Measurements from ENCODE around the gene CD300LF.

Gene CD300LF

GRCh38 chr17:74703311-74703710 lies 9.4 kb downstream of the CD300LF start:
- Histone ChIP-seq H3K4me1 (ENCODE audit: insufficient read depth, poor library complexity, severe bottlenecking) (no peaks in the 10 kb centered on the region), H3K36me3 (ENCODE audit: low read depth) (no peaks in the 10 kb centered on the region), H3K9me3 (ENCODE audit: severe bottlenecking) (no peaks in the 10 kb centered on the region), H3K4me3 (ENCODE audit: severe bottlenecking) (no peak overlapping the region), H3K27ac (ENCODE audit: poor library complexity, severe bottlenecking) (no peak overlapping the region), H3K27me3 (ENCODE audit: insufficient read depth, poor library complexity, severe bottlenecking) (peaks cover 13% of the 10 kb centered on the region)
- ATAC-seq (ENCODE audit: low read depth) (no peak), DNase-seq (ENCODE audit: low spot score) (no peak)
- no peak for TF ChIP-seq CTCF (IDR thresholded peaks at IDR 0.05; ENCODE audit: poor library complexity, severe bottlenecking)

- Histone ChIP-seq H3K9me3 (ENCODE audit: severe bottlenecking) (no peaks in the 10 kb centered on the region), H3K4me3 (ENCODE audit: severe bottlenecking) (no peak overlapping the region), H3K27ac (ENCODE audit: poor library complexity, severe bottlenecking) (no peak overlapping the region), H3K27me3 (ENCODE audit: insufficient read depth, poor library complexity, severe bottlenecking) (peaks cover 16% of the 10 kb centered on the region), H3K4me1 (ENCODE audit: insufficient read depth, poor library complexity, severe bottlenecking) (no peaks in the 10 kb centered on the region), H3K36me3 (ENCODE audit: low read depth) (no peaks in the 10 kb centered on the region)
- TF ChIP-seq CTCF (IDR thresholded peaks at IDR 0.05; ENCODE audit: poor library complexity, severe bottlenecking) = no peak
- DNase-seq (ENCODE audit: low spot score) = no peak
- no peak for ATAC-seq (ENCODE audit: low read depth)
Observed at GRCh38 chr17:74702116-74702871, 10.4 kb downstream of the CD300LF start.

- Histone ChIP-seq H3K9me3 (ENCODE audit: severe bottlenecking) (no peaks in the 10 kb centered on the region), H3K4me1 (ENCODE audit: insufficient read depth, poor library complexity, severe bottlenecking) (no peaks in the 10 kb centered on the region), H3K4me3 (ENCODE audit: severe bottlenecking) (no peak overlapping the region), H3K27me3 (ENCODE audit: insufficient read depth, poor library complexity, severe bottlenecking) (peaks cover 19% of the 10 kb centered on the region), H3K27ac (ENCODE audit: poor library complexity, severe bottlenecking) (no peak overlapping the region), H3K36me3 (ENCODE audit: low read depth) (no peaks in the 10 kb centered on the region)
- no peak for TF ChIP-seq CTCF (IDR thresholded peaks at IDR 0.05; ENCODE audit: poor library complexity, severe bottlenecking)
- DNase-seq (ENCODE audit: low spot score) (no peak), ATAC-seq (ENCODE audit: low read depth) (no peak)
Observed at GRCh38 chr17:74699236-74699635, 13.5 kb downstream of the CD300LF start.

GRCh38 chr17:74698069-74698468 lies 14.7 kb downstream of the CD300LF start:
- Histone ChIP-seq H3K27me3 (ENCODE audit: insufficient read depth, poor library complexity, severe bottlenecking) (peaks cover 18% of the 10 kb centered on the region), H3K27ac (ENCODE audit: poor library complexity, severe bottlenecking) (no peak overlapping the region)
- no peak for ATAC-seq (ENCODE audit: low read depth)

More at GRCh38 chr17:74698069-74698468, 14.7 kb downstream of the CD300LF start:
- Histone ChIP-seq H3K36me3 (ENCODE audit: low read depth) (no peaks in the 10 kb centered on the region), H3K4me3 (ENCODE audit: severe bottlenecking) (no peak overlapping the region), H3K4me1 (ENCODE audit: insufficient read depth, poor library complexity, severe bottlenecking) (no peaks in the 10 kb centered on the region), H3K9me3 (ENCODE audit: severe bottlenecking) (no peaks in the 10 kb centered on the region)
- no peak for DNase-seq (ENCODE audit: low spot score)
- TF ChIP-seq CTCF (IDR thresholded peaks at IDR 0.05; ENCODE audit: poor library complexity, severe bottlenecking) = no peak
